HG03571 (cell line): ENCODE results near the gene TMEM121.

ENCODE experiments used
- ATAC-seq: cut with Tn5 transposase; IDR thresholded peaks from one replicate; pipeline ENCODE4 v1.9.1; 2021; ENCODE audit not compliant: unreplicated experiment

Gene TMEM121

GRCh38 chr14:105497671-105498429 lies 28.5 kb upstream of the TMEM121 start:
- no peak for ATAC-seq

- ATAC-seq = no peak
These were observed 27.7 kb upstream of the TMEM121 start for GRCh38 chr14:105498430-105499255.

GRCh38 chr14:105499256-105500035 lies 26.9 kb upstream of the TMEM121 start:
- ATAC-seq = no peak

GRCh38 chr14:105500036-105500725 lies 26.2 kb upstream of the TMEM121 start:
- ATAC-seq = no peak

GRCh38 chr14:105500726-105501101 lies 25.7 kb upstream of the TMEM121 start:
- ATAC-seq = no peak

- ATAC-seq = no peak
These were observed 24.7 kb upstream of the TMEM121 start for GRCh38 chr14:105501504-105502291.

- ATAC-seq = no peak
These were observed 23.7 kb upstream of the TMEM121 start for GRCh38 chr14:105502446-105503295.

- ATAC-seq = no peak
These were observed 23.1 kb upstream of the TMEM121 start for GRCh38 chr14:105503296-105503640.

- no peak for ATAC-seq
These were observed 22.3 kb upstream of the TMEM121 start for GRCh38 chr14:105503935-105504692.

GRCh38 chr14:105505101-105505500 lies 21.3 kb upstream of the TMEM121 start:
- no peak for ATAC-seq

GRCh38 chr14:105507247-105507646 lies 19.1 kb upstream of the TMEM121 start:
- ATAC-seq = no peak

- no peak for ATAC-seq
These were observed 18.3 kb upstream of the TMEM121 start for GRCh38 chr14:105508069-105508468.

GRCh38 chr14:105508601-105509000 lies 17.8 kb upstream of the TMEM121 start:
- no peak for ATAC-seq

- no peak for ATAC-seq
These were observed 9.3 kb upstream of the TMEM121 start for GRCh38 chr14:105517096-105517495.

- no peak for ATAC-seq
These were observed 6.3 kb upstream of the TMEM121 start for GRCh38 chr14:105519946-105520698.

GRCh38 chr14:105525326-105525725 lies 1.1 kb upstream of the TMEM121 start:
- no peak for ATAC-seq

GRCh38 chr14:105526776-105527380 lies 495 bp downstream of the TMEM121 start:
- ATAC-seq = no peak
